T-helper 2 cell (primary cell): ENCODE results near the gene NDUFA12.

Source experiments
- DNase-seq, 5 experiments: peaks; one replicate each; pipeline versions ENCODE4 v3.0.0 to v3.0.0-alpha.2; 2012 to 2022

Gene NDUFA12

GRCh38 chr12:94930772-94931171, 72.7 kb downstream of the NDUFA12 start:
- no peak for DNase-seq

GRCh38 chr12:94930216-94930654, 73.3 kb downstream of the NDUFA12 start:
- DNase-seq = no peak

GRCh38 chr12:94929780-94930179, 73.7 kb downstream of the NDUFA12 start:
- no peak for DNase-seq

GRCh38 chr12:94925729-94926128, 77.8 kb downstream of the NDUFA12 start:
- no peak for DNase-seq

- DNase-seq = no peak
Measured at GRCh38 chr12:94925206-94925605, 78.3 kb downstream of the NDUFA12 start.

- DNase-seq = no peak
Measured at GRCh38 chr12:94922561-94922960, 80.9 kb downstream of the NDUFA12 start.
